Lower leg skin (tissue), 4 donors: ENCODE data around the gene PGLYRP4. TPM values are rescaled to one million over a fixed set of nuclear protein-coding genes. Genes with fewer than 3 reads are reported as not detected.

Experiments used
- DNase-seq, 2 donors: peaks; one replicate each; pipeline ENCODE4 v3.0.0-alpha.2; 2019; ENCODE audit warnings: low spot score in 2 of 2
- H3K4me3 ChIP-seq: fragments of 200-600 bp; sonication (generic); 2 replicates; pipeline ENCODE4 v1.5.1; 2017; ENCODE audit warnings: mild to moderate bottlenecking, low read depth; ENCODE audit not compliant: poor library complexity, severe bottlenecking
- CTCF ChIP-seq, 3 donors: fragments of 450-650 bp; IDR thresholded peaks; one replicate each; pipeline ENCODE4 v1.5.1; 2016; ENCODE audit warnings: antibody characterized with exemption in 3 of 3, mild to moderate bottlenecking in 3 of 3, moderate library complexity in 2 of 3
- POLR2A ChIP-seq, 2 donors: fragments of 450-650 bp; IDR thresholded peaks; one replicate each; pipeline ENCODE4 v1.6.1; 2016 to 2017; ENCODE audit warnings: antibody characterized with exemption in 2 of 2, mild to moderate bottlenecking in 1 of 2, moderate library complexity in 1 of 2
- WGBS, 2 donors: methylation state at CpG; one replicate each; pipeline ENCODE4 v1.1.5; 2018; 5-methylcytosine and 5-hydroxymethylcytosine counted together
- intact Hi-C: fragments of 100-400 bp; cut with DNase I; formaldehyde crosslinking; loops from one replicate; pipeline ENCODE4 v1.15.0; 2023; ENCODE audit warnings: low total_unique reads
- total RNA-seq, 4 donors: library from RNA; depleted of rRNA; stranded (reverse); fragments of >200 nt; gene quantifications; one replicate each; pipeline ENCODE4 v1.1.0, GENCODE V29; 2016

Gene PGLYRP4
- total RNA-seq, 4 donors from 2014 or later = 10.2 to 36.1 (median 18.7) TPM

GRCh38 chr1:153360592-153361479, 12.2 kb upstream of the PGLYRP4 start:
- no peak for DNase-seq
- TF ChIP-seq POLR2A (IDR thresholded peaks at IDR 0.05) (no peak), CTCF (IDR thresholded peaks at IDR 0.05) (no peak)
- intact Hi-C loops = no loop called here
- 90 to 91% methylated on average over 11 of the region's 11 CpGs for WGBS, 2 donors
- H3K4me3 ChIP-seq = no peak overlapping the region

GRCh38 chr1:153360190-153360589, 11.5 kb upstream of the PGLYRP4 start:
- 75 to 90% methylated on average over 2 of the region's 2 CpGs for WGBS, 2 donors
- no peak for DNase-seq
- no peak overlapping the region for H3K4me3 ChIP-seq
- no peak for TF ChIP-seq POLR2A (IDR thresholded peaks at IDR 0.05)
- TF ChIP-seq CTCF (IDR thresholded peaks at IDR 0.05) = no peak
- intact Hi-C loops = no loop called here

- H3K4me3 ChIP-seq = no peak overlapping the region
- intact Hi-C loops = no loop called here
- WGBS, 2 donors = 93 to 94% methylated on average over 4 to 6 of the region's 6 CpGs
- DNase-seq = no peak
- TF ChIP-seq CTCF (IDR thresholded peaks at IDR 0.05) = no peak
- no peak for TF ChIP-seq POLR2A (IDR thresholded peaks at IDR 0.05)
These were observed 10.6 kb upstream of the PGLYRP4 start for GRCh38 chr1:153359241-153359640.

GRCh38 chr1:153358691-153358975, 10.0 kb upstream of the PGLYRP4 start:
- WGBS, 2 donors = 90 to 92% methylated on average over 3 of the region's 3 CpGs
- intact Hi-C loops = no loop called here
- TF ChIP-seq POLR2A (IDR thresholded peaks at IDR 0.05) (no peak), CTCF (IDR thresholded peaks at IDR 0.05) (no peak)
- no peak overlapping the region for H3K4me3 ChIP-seq
- DNase-seq = no peak

GRCh38 chr1:153357853-153358690, 9.4 kb upstream of the PGLYRP4 start, which contains the start of gene S100A9:
TSS of gene S100A9 (plus strand) at chr1:153357854. CDS start at chr1:153358284, 430 bp downstream.
- no peak for DNase-seq
- 74 to 76% methylated on average over 11 of the region's 11 CpGs for WGBS, 2 donors
- H3K4me3 ChIP-seq = no peak within 1 kb of the TSS
- intact Hi-C loops = no loop called here
- TF ChIP-seq POLR2A (IDR thresholded peaks at IDR 0.05) (no peak), CTCF (IDR thresholded peaks at IDR 0.05) (no peak)
